Neuronal stem cell (in vitro differentiated cells): ENCODE results near the gene ATF5.
"Not testable (repeated sequence)": the region's sequence is repeated elsewhere in the genome, so short reads cannot be mapped to it uniquely, and the experiment has no call there.

Experiments used
- DNase-seq: peaks from one replicate; pipeline ENCODE4 v3.0.0-alpha.2; 2013; ENCODE audit warnings: low spot score
- H2AFZ ChIP-seq: one replicate; pipeline ENCODE4 v1.6.1; 2013; ENCODE audit warnings: mild to moderate bottlenecking, low read length, inconsistent platforms
- H2AK5ac ChIP-seq: 2 replicates; pipeline ENCODE4 v1.6.1; 2013; ENCODE audit warnings: low read depth, mild to moderate bottlenecking, inconsistent platforms, low read length, moderate library complexity, mixed read lengths
- H2BK120ac ChIP-seq: 2 replicates; pipeline ENCODE4 v1.6.1; 2013; ENCODE audit warnings: low read depth, mild to moderate bottlenecking, inconsistent platforms, low read length, moderate library complexity, mixed read lengths
- H2BK12ac ChIP-seq: one replicate; pipeline ENCODE4 v1.6.1; 2013; ENCODE audit warnings: low read length, inconsistent platforms
- H2BK15ac ChIP-seq: 2 replicates; pipeline ENCODE4 v1.6.1; 2013; ENCODE audit warnings: mild to moderate bottlenecking, low read length, inconsistent platforms, mixed read lengths
- H2BK5ac ChIP-seq: one replicate; pipeline ENCODE4 v1.6.1; 2013; ENCODE audit warnings: inconsistent platforms, mild to moderate bottlenecking, low read length, moderate library complexity
- H3K14ac ChIP-seq: one replicate; pipeline ENCODE4 v1.6.1; 2013; ENCODE audit warnings: low read length, inconsistent platforms
- H3K18ac ChIP-seq: 2 replicates; pipeline ENCODE4 v1.6.1; 2013; ENCODE audit warnings: low read length, inconsistent platforms
- H3K23ac ChIP-seq: 2 replicates; pipeline ENCODE4 v1.6.1; 2013; ENCODE audit warnings: low read depth, mild to moderate bottlenecking, mixed read lengths, low read length, inconsistent platforms; ENCODE audit not compliant: poor library complexity
- H3K27ac ChIP-seq: replicated peaks from 3 replicates; pipeline ENCODE4 v1.5.1; 2013; ENCODE audit warnings: low read length, inconsistent platforms
- H3K27me3 ChIP-seq, 3 experiments: 2 replicates each; pipeline ENCODE4 v1.6.1; 2013; ENCODE audit warnings: low read length in 3 of 3, mild to moderate bottlenecking in 2 of 3, inconsistent platforms in 1 of 3, low read depth in 1 of 3, mixed read lengths in 1 of 3, moderate library complexity in 1 of 3; ENCODE audit not compliant: control insufficient read depth in 3 of 3, insufficient read depth in 3 of 3
- H3K36me3 ChIP-seq, 2 donors: replicated peaks in 1 of 2; 2 replicates each; pipeline ENCODE4 v1.6.1; 2013; ENCODE audit warnings: low read length in 2 of 2; ENCODE audit not compliant: control insufficient read depth in 2 of 2, insufficient read depth in 2 of 2
- H3K4ac ChIP-seq: 2 replicates; pipeline ENCODE4 v1.6.1; 2013; ENCODE audit warnings: inconsistent platforms, mild to moderate bottlenecking, low read length, moderate library complexity
- H3K4me1 ChIP-seq, 2 donors: 1 replicate in 1 of 2; 2 replicates in 1 of 2; pipeline ENCODE4 v1.6.1; 2013; ENCODE audit warnings: low read length in 2 of 2, low read depth in 1 of 2; ENCODE audit not compliant: control insufficient read depth in 2 of 2, insufficient read depth in 1 of 2
- H3K4me2 ChIP-seq: one replicate; pipeline ENCODE4 v1.6.1; 2013; ENCODE audit warnings: mild to moderate bottlenecking, low read length, inconsistent platforms; ENCODE audit not compliant: insufficient read depth, poor library complexity, severe bottlenecking
- H3K4me3 ChIP-seq, 2 donors: 2 replicates each; pipeline ENCODE4 v1.5.1; 2013; ENCODE audit warnings: low read length in 2 of 2, mild to moderate bottlenecking in 2 of 2, inconsistent platforms in 1 of 2, moderate library complexity in 1 of 2
- H3K79me1 ChIP-seq: one replicate; pipeline ENCODE4 v1.6.1; 2013; ENCODE audit warnings: low read depth, mild to moderate bottlenecking, inconsistent platforms, low read length, moderate library complexity
- H3K9ac ChIP-seq: one replicate; pipeline ENCODE4 v1.6.1; 2013; ENCODE audit warnings: mild to moderate bottlenecking, low read depth, low read length, inconsistent platforms; ENCODE audit not compliant: poor library complexity
- H3K9me3 ChIP-seq, 2 donors: replicated peaks in 1 of 2; 2 replicates each; pipeline versions ENCODE3 to v1.6.1; 2013; ENCODE audit warnings: low read length in 2 of 2, mild to moderate bottlenecking in 2 of 2, inconsistent platforms in 1 of 2, low read depth in 1 of 2, mixed read lengths in 1 of 2, moderate library complexity in 1 of 2; ENCODE audit not compliant: control insufficient read depth in 2 of 2, insufficient read depth in 1 of 2
- H4K8ac ChIP-seq: one replicate; pipeline ENCODE4 v1.6.1; 2013; ENCODE audit warnings: low read depth, mild to moderate bottlenecking, inconsistent platforms, low read length, moderate library complexity
- H4K91ac ChIP-seq: one replicate; pipeline ENCODE4 v1.6.1; 2013; ENCODE audit warnings: low read length, low read depth, mild to moderate bottlenecking, inconsistent platforms; ENCODE audit not compliant: poor library complexity
- WGBS, 2 donors: extraction: QIAGEN DNeasy Blood & Tissue Kit; methylation state at CpG; one replicate each; pipeline ENCODE4 v1.1.7; 2013; ENCODE audit warnings: missing lambda C conversion rate in 2 of 2, mixed read lengths in 1 of 2; ENCODE audit not compliant: insufficient read length in 2 of 2, insufficient replicate concordance in 1 of 2; ENCODE audit errors: extremely low coverage in 2 of 2; 5-methylcytosine and 5-hydroxymethylcytosine counted together

Gene ATF5

GRCh38 chr19:49957262-49957915 lies 28.4 kb downstream of the ATF5 start:
- no CpG with 5 or more reads among the region's 10 CpGs for WGBS, 2 donors
- H3K18ac ChIP-seq = no peak overlapping the region
- H3K27me3 ChIP-seq = no peaks in the 10 kb centered on the region

GRCh38 chr19:49958144-49958543 lies 29.1 kb downstream of the ATF5 start:
- H2AK5ac ChIP-seq, H3K18ac ChIP-seq, H3K27me3 ChIP-seq, H2BK120ac ChIP-seq, H3K4ac ChIP-seq, H4K8ac ChIP-seq, H3K9ac ChIP-seq, H3K4me1 ChIP-seq, H4K91ac ChIP-seq, H3K9me3 ChIP-seq, H3K4me2 ChIP-seq, H3K4me3 ChIP-seq, H2BK5ac ChIP-seq, DNase-seq, H2BK12ac ChIP-seq, H2BK15ac ChIP-seq, H3K14ac ChIP-seq, H3K27ac ChIP-seq, H3K79me1 ChIP-seq, H3K36me3 ChIP-seq: not testable (repeated sequence)
- H2AFZ ChIP-seq = peak overlapping the region; percentile 49
- peak overlapping the region; percentile 73 for H3K23ac ChIP-seq
- no CpG with 5 or more reads among the region's 9 CpGs for WGBS, 2 donors

More at GRCh38 chr19:49957262-49957915, 28.4 kb downstream of the ATF5 start:
- H3K14ac ChIP-seq = no peak overlapping the region
- H3K79me1 ChIP-seq = no peaks in the 10 kb centered on the region
- no peak overlapping the region for H3K23ac ChIP-seq
- DNase-seq = no peak
- H2BK120ac ChIP-seq = no peak overlapping the region
- H4K91ac ChIP-seq = no peak overlapping the region
- no peak overlapping the region for H2AK5ac ChIP-seq
- H3K4me1 ChIP-seq = peaks cover 0 to 4% of the 10 kb centered on the region in 2 donors
- H3K9me3 ChIP-seq = peaks cover 0 to 2% of the 10 kb centered on the region in 2 donors
- no peaks in the 10 kb centered on the region for H3K36me3 ChIP-seq
- no peak overlapping the region for H4K8ac ChIP-seq
- no peak overlapping the region for H2AFZ ChIP-seq
- H3K4me3 ChIP-seq = no peak overlapping the region
- H3K27ac ChIP-seq = no peak overlapping the region
- no peak overlapping the region for H3K4ac ChIP-seq
- no peak overlapping the region for H2BK5ac ChIP-seq
- no peak overlapping the region for H3K4me2 ChIP-seq
- no peak overlapping the region for H3K9ac ChIP-seq
- no peak overlapping the region for H2BK12ac ChIP-seq
- H2BK15ac ChIP-seq = no peak overlapping the region

- not testable (repeated sequence) for H2BK120ac ChIP-seq, H3K9ac ChIP-seq, H2AFZ ChIP-seq, H3K27ac ChIP-seq, H2BK5ac ChIP-seq, H3K4ac ChIP-seq, H4K91ac ChIP-seq, H3K36me3 ChIP-seq, H4K8ac ChIP-seq, H3K27me3 ChIP-seq, DNase-seq, H3K4me3 ChIP-seq, H2BK15ac ChIP-seq, H3K14ac ChIP-seq, H2BK12ac ChIP-seq, H3K9me3 ChIP-seq, H2AK5ac ChIP-seq, H3K18ac ChIP-seq, H3K4me2 ChIP-seq, H3K79me1 ChIP-seq, H3K23ac ChIP-seq, H3K4me1 ChIP-seq
- WGBS, 2 donors = no CpG with 5 or more reads among the region's 13 CpGs
Measured at GRCh38 chr19:49958596-49958995, 29.6 kb downstream of the ATF5 start.

- DNase-seq, H4K8ac ChIP-seq, H3K9me3 ChIP-seq, H2BK12ac ChIP-seq, H2BK120ac ChIP-seq, H2BK5ac ChIP-seq, H2AK5ac ChIP-seq, H3K23ac ChIP-seq, H2BK15ac ChIP-seq, H4K91ac ChIP-seq, H3K4me3 ChIP-seq, H3K18ac ChIP-seq, H3K27ac ChIP-seq, H3K4ac ChIP-seq, H3K4me2 ChIP-seq, H2AFZ ChIP-seq, H3K27me3 ChIP-seq, H3K4me1 ChIP-seq, H3K79me1 ChIP-seq, H3K36me3 ChIP-seq, H3K9ac ChIP-seq, H3K14ac ChIP-seq: not testable (repeated sequence)
- WGBS, 2 donors = no CpG with 5 or more reads among the region's 12 CpGs
Measured at GRCh38 chr19:49959892-49960291, 30.9 kb downstream of the ATF5 start.
